Activated CD4-positive, alpha-beta T cell treated with anti-CD3 and anti-CD28 coated beads, Interleukin-2, amount 50 U/mL, for 1 hour (primary cell): ENCODE measurements around the gene CNPY3.

ENCODE experiments used
- DNase-seq: peaks from one replicate; pipeline ENCODE4 v3.0.0-alpha.2; 2020

The CNPY3 gene

GRCh38 chr6:42962096-42962495, 32.8 kb downstream of the CNPY3 start:
- no peak for DNase-seq

- no peak for DNase-seq
These were observed 33.4 kb downstream of the CNPY3 start for GRCh38 chr6:42962502-42963178.

GRCh38 chr6:42963179-42963854, 34.0 kb downstream of the CNPY3 start:
- DNase-seq = no peak

GRCh38 chr6:42963855-42964605, 34.8 kb downstream of the CNPY3 start:
- DNase-seq = peak; percentile 26

GRCh38 chr6:42966571-42966970, 37.3 kb downstream of the CNPY3 start:
- DNase-seq = no peak

GRCh38 chr6:42967228-42967627, 37.9 kb downstream of the CNPY3 start:
- no peak for DNase-seq

- no peak for DNase-seq
These were observed 38.9 kb downstream of the CNPY3 start for GRCh38 chr6:42968126-42968701.

GRCh38 chr6:42968783-42969182, 39.5 kb downstream of the CNPY3 start:
- no peak for DNase-seq

GRCh38 chr6:42969431-42969830, 40.2 kb downstream of the CNPY3 start:
- no peak for DNase-seq

- DNase-seq = no peak
These were observed 40.7 kb downstream of the CNPY3 start for GRCh38 chr6:42969934-42970333.

- DNase-seq = no peak
These were observed 41.8 kb downstream of the CNPY3 start for GRCh38 chr6:42970871-42971612.

GRCh38 chr6:42971746-42972327, 42.6 kb downstream of the CNPY3 start:
- DNase-seq = no peak

GRCh38 chr6:42973926-42974325, 44.6 kb downstream of the CNPY3 start:
- DNase-seq = no peak

- DNase-seq = no peak
These were observed 45.7 kb downstream of the CNPY3 start for GRCh38 chr6:42974919-42975505.

GRCh38 chr6:42978487-42978838, 49.2 kb downstream of the CNPY3 start:
- DNase-seq = peak; percentile 7

- peak; percentile 87 for DNase-seq
These were observed 49.7 kb downstream of the CNPY3 start, which contains the start of gene PEX6 for GRCh38 chr6:42978839-42979522. Gene PEX6, minus strand, starts transcription at chr6:42979181. Its CDS starts 31 bp downstream, at chr6:42979150.

GRCh38 chr6:42979523-42980177, 50.4 kb downstream of the CNPY3 start:
- no peak for DNase-seq

GRCh38 chr6:42981836-42982235, 52.6 kb downstream of the CNPY3 start:
- no peak for DNase-seq

GRCh38 chr6:42984001-42984923, 55.0 kb downstream of the CNPY3 start, which contains the start of gene PPP2R5D:
Gene PPP2R5D, plus strand, starts transcription at chr6:42984570. Its CDS starts 108 bp downstream, at chr6:42984678.
- DNase-seq = peak; percentile 96
